Stimulated activated CD8-positive, alpha-beta memory T cell treated with anti-CD3 and anti-CD28 coated beads, Interleukin-15, amount 100 ng/mL, for 1 hour (primary cell): ENCODE data around the gene SAE1.
"Not testable (repeated sequence)": the region's sequence is repeated elsewhere in the genome, so short reads cannot be mapped to it uniquely, and the experiment has no call there.

ENCODE experiments used
- DNase-seq: peaks from one replicate; pipeline ENCODE4 v3.0.0-alpha.2; 2020; ENCODE audit warnings: low read depth

Gene SAE1

GRCh38 chr19:47240996-47241918 lies 110.6 kb downstream of the SAE1 start:
- DNase-seq, result peak; percentile 80

- no peak for DNase-seq
Observed at GRCh38 chr19:47241919-47242577, 111.4 kb downstream of the SAE1 start.

DNA sequence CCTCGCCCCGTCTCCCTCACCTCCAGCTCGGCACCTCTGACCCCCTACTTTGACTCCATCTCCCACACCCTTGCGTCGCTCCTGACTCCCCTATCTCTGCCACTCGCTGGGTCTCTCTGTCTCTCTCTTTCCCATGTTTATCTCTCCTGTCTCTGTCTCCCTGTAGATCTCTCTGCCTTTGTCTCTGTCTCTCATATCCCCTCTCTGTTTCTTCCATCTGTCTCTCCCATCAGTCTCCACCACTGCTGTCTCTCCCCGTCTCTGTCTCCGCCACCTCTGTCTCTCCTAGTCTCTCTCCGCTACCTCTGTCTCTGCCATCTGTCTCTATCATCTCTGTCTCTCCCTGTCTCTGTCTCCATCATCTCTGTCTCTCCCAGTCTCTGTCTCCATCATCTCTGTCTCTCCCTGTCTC lies 112.7 kb downstream of the SAE1 start:
- DNase-seq, result no peak

- peak; percentile 65 for DNase-seq
Observed at GRCh38 chr19:47243776-47244547, 113.3 kb downstream of the SAE1 start.

GRCh38 chr19:47247308-47247990 lies 116.8 kb downstream of the SAE1 start:
- peak; percentile 65 for DNase-seq

DNA sequence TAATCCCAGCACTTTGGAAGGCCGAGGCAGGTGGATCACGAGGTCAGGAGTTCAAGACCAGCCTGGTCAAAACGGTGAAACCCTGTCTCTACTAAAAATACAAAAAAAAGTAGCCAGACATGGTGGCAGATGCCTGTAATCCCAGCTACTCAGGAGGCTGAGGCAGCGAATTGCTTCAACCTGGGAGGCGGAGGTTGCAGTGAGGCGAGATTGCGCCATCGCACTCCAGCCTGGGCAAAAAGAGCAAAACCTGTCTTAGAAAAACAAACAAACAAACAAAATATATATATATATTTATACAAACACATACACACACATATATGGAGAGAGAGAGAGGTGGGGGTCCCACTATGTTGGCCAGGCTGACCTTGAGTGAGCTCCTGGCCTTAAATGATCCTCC lies 122.4 kb downstream of the SAE1 start:
- DNase-seq, result not testable (repeated sequence)

GRCh38 chr19:47253467-47253881 lies 122.8 kb downstream of the SAE1 start:
- DNase-seq, result no peak

- no peak for DNase-seq
Observed at GRCh38 chr19:47253970-47254369, 123.3 kb downstream of the SAE1 start.

DNA sequence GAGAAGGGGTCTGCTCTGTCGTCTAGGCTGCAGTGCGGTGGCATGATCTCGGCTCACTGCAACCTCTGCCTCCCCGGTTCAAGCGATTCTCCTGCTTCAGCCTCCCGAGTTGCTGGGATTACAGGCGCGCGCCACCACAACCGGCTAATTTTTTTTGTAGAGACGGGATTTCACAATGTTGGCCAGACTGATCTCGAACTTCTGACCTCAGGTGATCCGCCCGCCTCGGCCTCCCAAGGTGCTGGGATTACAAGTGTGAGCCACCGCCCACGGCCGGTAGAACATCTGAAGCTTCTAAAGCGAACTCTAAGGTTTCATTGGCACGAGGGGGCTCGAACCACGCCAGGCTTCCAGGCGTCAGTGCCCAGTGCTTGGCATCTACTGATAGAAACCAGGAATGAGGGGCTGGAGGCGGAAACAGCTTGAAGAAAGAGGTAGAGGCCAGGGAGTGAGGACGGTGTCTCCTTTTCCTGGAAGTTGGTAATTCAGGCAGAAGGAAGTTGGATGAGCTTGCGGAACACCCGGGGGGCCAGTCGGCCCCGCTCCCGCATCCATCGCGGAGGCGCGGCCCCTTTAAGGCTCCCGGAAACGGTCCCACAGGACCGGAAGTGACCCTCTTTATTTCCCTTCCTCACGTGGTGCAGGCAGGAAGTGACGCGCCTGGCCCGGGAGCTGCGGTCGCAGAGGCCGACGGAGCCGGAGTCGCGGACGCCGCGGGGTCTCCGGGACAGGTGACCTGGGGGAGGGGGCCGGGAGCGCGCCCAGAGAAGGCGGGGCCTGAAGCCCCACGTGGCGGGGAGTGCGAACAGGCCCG lies 125.5 kb downstream of the SAE1 start, which contains the start of gene CCDC9:
Gene CCDC9, plus strand, starts transcription at position 647 of the 814 bp plus-strand sequence. CDS start 1,876 bp downstream, outside the sequence.
- peak; percentile 78 for DNase-seq

DNA sequence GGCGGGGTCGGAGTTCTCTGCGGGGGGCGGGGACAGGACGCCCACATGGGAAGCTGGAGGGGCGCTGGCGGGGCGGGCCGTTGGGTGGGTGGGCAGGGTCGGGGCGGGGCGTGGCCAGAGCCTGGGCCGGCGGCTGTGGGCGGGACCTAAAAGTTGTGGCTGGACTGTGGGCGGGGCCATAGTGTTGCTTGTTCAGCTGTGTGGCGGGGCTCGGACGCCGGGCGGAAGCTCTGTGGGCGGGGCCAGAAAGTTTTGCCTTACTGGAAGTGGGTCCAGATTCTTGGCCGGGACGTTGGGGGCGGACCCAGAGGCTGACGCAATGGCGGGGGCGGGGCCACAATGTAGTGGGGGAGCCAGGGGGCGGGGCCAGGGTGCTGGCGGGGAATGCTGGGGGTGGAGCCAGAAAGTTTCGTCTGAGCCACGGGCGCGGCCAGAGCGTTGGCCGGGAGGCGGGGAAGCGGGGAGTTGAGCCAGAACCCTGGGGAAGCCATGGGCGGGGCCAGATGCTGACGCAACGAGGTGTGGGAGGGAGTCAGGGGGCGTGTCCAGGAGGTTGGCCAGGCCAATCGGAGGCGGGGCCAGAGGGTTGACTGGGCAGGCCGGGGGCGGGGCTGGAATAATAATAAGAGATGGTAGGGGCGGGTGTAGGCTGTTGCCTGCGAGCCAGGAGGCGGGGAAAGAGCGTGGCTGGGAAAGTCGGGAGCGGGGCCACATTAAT lies 126.2 kb downstream of the SAE1 start:
- peak; percentile 98 for DNase-seq

- no peak for DNase-seq
Observed at GRCh38 chr19:47257411-47258169, 127.0 kb downstream of the SAE1 start.

DNA sequence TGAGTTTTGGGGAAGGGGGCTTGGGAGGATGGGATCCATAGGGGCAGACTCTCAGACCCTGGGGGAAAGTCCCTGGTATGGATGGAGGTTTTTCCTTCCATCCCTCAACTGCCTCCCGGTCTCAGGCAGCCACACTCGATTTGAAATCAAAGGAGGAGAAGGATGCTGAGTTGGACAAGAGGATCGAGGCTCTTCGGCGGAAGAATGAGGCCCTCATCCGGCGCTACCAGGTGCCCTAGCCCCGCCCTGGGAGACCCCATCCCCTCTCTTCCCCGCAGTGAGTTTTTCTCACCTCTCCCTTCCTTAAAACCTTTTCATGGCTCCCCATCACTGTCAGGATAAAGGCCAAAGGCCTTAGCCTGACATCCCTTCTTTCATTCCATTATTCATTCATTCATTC lies 127.8 kb downstream of the SAE1 start:
- DNase-seq, result no peak

DNA sequence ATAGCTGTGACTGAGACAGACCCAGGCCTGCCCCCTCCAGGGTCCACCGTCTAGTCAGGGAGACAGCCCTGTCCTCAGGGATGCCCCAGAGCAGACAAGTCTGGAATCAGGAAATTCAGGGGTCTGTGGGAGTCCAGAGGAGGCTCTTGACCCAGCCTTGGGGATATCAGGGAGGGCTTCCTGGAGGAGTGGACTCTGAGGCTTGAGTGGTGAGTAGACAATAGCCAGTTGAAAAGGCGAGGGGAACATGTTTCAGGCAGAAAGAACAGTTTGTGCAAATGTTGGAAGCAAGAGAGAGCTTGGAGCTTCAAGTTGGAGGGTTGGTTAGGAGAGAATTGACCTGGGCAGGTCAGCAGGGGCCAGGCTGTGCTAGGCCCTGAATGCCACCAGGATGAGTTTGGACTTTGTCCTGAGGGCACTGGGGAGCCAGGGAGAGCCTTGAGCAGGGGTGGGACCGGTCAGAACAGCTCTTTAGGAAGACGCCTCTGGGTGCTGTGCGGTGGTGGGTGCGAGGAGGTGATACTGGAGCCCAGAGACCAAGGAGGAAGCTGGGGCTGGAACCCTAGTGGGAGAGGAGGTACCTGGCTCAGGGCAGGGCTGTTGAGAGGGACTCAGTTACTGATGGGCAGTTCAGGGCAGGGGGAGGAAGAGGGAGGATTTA lies 128.4 kb downstream of the SAE1 start:
- DNase-seq, result no peak
